Peyer's patch (tissue), 4 donors: ENCODE results near the gene SH3RF3. TPM values are rescaled to one million over a fixed set of nuclear protein-coding genes. Genes with fewer than 3 reads are reported as not detected.
A peak's percentile ranks its signal among the peaks of the same experiment; 100 is the strongest.

Source experiments
- DNase-seq, 3 donors: peaks; one replicate each; pipeline ENCODE4 v3.0.0-alpha.2; 2017 to 2019
- H3K27ac ChIP-seq, 4 donors: fragments of 200-600 bp; sonication (generic); one replicate each; pipeline ENCODE4 v1.5.1; 2016 to 2019
- H3K27me3 ChIP-seq, 2 donors: fragments of 200-600 bp; sonication (generic); one replicate each; pipeline ENCODE4 v1.5.1; 2019
- H3K36me3 ChIP-seq, 3 donors: fragments of 200-600 bp; sonication (generic); one replicate each; pipeline ENCODE4 v1.5.1; 2016 to 2019
- H3K4me1 ChIP-seq, 4 donors: fragments of 200-600 bp; sonication (generic); one replicate each; pipeline ENCODE4 v1.5.1; 2016 to 2019
- H3K4me3 ChIP-seq, 4 donors: fragments of 200-600 bp; sonication (generic); 1 replicate in 3 of 4; 2 replicates in 1 of 4; pipeline ENCODE4 v1.5.1; 2016 to 2019; ENCODE audit warnings: mild to moderate bottlenecking in 1 of 4
- H3K9me3 ChIP-seq, 4 donors: fragments of 200-600 bp; sonication (generic); one replicate each; pipeline ENCODE4 v1.5.1; 2016 to 2019; ENCODE audit warnings: mild to moderate bottlenecking in 1 of 4
- POLR2A ChIP-seq, 2 donors: fragments of 450-650 bp; IDR thresholded peaks; one replicate each; pipeline ENCODE4 v1.5.1; 2017; ENCODE audit warnings: antibody characterized with exemption in 2 of 2, mild to moderate bottlenecking in 2 of 2, moderate library complexity in 2 of 2
- total RNA-seq, 4 donors: library from RNA; depleted of rRNA; stranded (reverse); fragments of >200 nt; gene quantifications; one replicate each; pipeline ENCODE4 v1.1.0, GENCODE V29; 2016
- TF ChIP-seq, protein P1 (sequence below), 6 experiments: fragments of 450-650 bp in 4 of 6; fragments of 200-600 bp in 2 of 6; sonication (generic) in 1 of 6; IDR thresholded peaks; one replicate each; pipeline ENCODE4 v1.5.1; 2017 to 2019; ENCODE audit warnings: antibody characterized with exemption in 6 of 6, mild to moderate bottlenecking in 3 of 6, moderate library complexity in 1 of 6

SH3RF3 gene
- total RNA-seq, 4 donors from 2014 or later: 1.1 to 5.0 (median 3.3) TPM

DNA sequence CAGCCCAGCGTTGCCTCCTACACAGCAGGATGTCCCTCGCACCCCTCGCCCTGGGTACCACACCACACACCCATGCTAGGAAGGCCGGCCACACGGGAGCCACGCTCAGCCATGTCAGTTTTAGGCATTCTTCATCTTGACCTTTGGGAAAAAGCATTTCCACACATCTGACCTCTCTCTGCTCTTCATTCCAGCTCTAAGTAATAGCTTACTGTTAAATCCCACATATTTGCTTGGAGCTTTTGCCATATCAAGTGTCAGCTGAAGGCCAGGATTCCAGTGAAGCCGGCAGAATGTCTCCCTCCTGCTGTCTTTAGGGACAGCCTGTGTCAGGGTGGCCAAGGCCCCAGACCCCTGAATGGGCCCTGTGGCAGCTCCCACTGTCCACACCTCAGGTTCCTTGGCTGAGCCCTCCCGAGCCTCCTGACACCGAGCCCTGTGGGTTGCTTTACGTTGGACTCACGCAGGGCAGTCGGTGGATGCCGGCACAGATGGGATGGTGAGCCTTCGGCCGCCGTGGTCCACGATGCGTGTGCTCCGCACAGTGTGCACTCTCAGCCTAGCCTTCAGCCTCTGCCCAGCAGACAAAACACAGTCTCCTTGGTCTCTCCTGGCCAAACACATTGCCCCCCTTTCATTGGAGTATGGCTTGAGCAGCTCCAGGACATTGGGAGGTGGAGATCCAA, 282.8 kb downstream of the SH3RF3 start:
- no peaks in the 10 kb centered on the region for H3K9me3 ChIP-seq
- no peak for TF ChIP-seq POLR2A (IDR thresholded peaks at IDR 0.05)
- TF ChIP-seq, protein P1, sequence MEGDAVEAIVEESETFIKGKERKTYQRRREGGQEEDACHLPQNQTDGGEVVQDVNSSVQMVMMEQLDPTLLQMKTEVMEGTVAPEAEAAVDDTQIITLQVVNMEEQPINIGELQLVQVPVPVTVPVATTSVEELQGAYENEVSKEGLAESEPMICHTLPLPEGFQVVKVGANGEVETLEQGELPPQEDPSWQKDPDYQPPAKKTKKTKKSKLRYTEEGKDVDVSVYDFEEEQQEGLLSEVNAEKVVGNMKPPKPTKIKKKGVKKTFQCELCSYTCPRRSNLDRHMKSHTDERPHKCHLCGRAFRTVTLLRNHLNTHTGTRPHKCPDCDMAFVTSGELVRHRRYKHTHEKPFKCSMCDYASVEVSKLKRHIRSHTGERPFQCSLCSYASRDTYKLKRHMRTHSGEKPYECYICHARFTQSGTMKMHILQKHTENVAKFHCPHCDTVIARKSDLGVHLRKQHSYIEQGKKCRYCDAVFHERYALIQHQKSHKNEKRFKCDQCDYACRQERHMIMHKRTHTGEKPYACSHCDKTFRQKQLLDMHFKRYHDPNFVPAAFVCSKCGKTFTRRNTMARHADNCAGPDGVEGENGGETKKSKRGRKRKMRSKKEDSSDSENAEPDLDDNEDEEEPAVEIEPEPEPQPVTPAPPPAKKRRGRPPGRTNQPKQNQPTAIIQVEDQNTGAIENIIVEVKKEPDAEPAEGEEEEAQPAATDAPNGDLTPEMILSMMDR (IDR thresholded peaks at IDR 0.05): no peak

DNA sequence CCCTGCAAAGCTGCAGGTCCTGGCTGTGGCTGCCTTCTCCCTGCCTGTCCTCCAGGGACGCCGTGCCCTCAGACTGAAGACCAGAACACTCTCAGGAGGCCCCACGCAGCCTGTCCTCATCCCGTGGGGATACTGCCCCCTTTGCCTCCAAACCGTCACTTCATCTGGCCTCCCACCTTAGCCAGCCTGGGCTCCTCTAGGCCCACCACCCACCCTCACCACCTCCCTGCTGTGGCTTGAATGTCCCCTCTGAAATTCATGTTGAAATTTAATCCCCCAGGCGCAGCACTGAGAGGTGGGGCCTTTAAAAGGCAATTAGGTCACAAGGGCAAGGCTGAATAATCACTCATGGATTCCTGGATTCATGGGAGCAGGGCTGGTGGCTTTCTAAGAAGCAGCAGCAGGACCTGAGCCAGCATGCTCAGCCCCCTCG, 286.6 kb downstream of the SH3RF3 start:
- DNase-seq: no peak
- Histone ChIP-seq H3K4me3 (no peak overlapping the region), H3K4me1 (no peaks in the 10 kb centered on the region), H3K27me3 (no peaks in the 10 kb centered on the region), H3K36me3 (no peaks in the 10 kb centered on the region), H3K27ac (no peak overlapping the region), H3K9me3 (no peaks in the 10 kb centered on the region)
- TF ChIP-seq, protein P1 (IDR thresholded peaks at IDR 0.05): no peak
- no peak for TF ChIP-seq POLR2A (IDR thresholded peaks at IDR 0.05)

More for the DNA sequence above, 282.8 kb downstream of the SH3RF3 start:
- Histone ChIP-seq H3K36me3 (no peaks in the 10 kb centered on the region), H3K4me1 (no peaks in the 10 kb centered on the region), H3K4me3 (no peak overlapping the region), H3K27ac (no peak overlapping the region), H3K27me3 (no peaks in the 10 kb centered on the region)
- DNase-seq: no peak

DNA sequence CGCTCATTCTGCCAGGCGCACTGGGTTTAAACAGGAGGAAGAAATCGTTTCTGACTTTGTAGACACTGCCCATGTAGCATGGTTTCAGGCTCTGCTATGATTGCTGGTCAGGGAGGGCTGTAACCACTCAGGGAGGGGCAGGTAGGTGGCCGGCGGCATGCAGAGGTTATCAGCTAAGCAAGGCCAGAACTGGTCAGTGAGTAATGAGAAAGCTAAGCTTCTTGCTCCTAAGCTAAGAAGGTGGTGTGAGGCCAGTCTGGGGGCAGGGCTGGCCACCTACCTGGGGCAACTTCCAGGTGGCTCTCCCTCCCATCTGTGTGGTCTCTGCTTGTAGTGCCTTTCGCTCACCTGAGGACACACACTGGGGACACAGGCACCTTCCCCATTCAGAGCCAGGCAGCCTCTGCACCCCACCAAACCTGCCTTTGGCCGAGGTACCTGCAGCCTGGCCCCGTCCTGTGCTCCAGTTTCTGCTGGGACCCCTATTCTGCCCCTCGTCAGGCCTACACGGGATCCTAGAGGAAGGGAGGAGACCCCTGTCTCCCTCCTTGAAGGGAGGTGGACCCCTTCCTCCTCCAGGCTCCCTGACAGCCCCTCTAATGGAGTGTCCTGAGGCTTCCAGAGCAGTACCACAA, 288.8 kb downstream of the SH3RF3 start:
- Histone ChIP-seq H3K4me1 (no peaks in the 10 kb centered on the region), H3K9me3 (no peaks in the 10 kb centered on the region), H3K36me3 (no peaks in the 10 kb centered on the region), H3K27ac (no peak overlapping the region), H3K4me3 (no peak overlapping the region), H3K27me3 (no peaks in the 10 kb centered on the region)
- no peak for DNase-seq
- no peak for TF ChIP-seq POLR2A (IDR thresholded peaks at IDR 0.05)
- TF ChIP-seq, protein P1 (IDR thresholded peaks at IDR 0.05): no peak

DNA sequence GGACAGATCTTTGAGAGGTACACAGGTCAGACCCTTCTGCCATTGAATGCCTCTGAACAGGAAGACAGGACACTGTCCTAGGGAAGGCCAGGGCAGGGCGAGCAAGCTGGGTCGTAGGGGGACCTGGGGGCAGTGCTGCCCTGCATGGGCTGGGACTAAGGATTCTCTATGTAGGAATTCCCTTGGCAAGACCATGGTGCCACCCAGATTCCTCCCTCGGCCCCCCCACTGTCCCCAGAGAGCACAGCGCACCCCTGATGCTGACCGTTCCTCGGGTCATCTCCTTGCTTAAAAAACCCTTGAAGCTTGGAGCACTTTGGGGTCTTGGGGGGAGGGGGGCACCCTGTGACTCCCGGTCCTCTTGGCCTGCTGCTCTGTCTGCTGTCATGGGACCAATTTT, 289.7 kb downstream of the SH3RF3 start:
- TF ChIP-seq POLR2A (IDR thresholded peaks at IDR 0.05): no peak
- TF ChIP-seq, protein P1 (IDR thresholded peaks at IDR 0.05): no peak
- no peaks in the 10 kb centered on the region for H3K9me3 ChIP-seq
- no peak for DNase-seq
- H3K27ac ChIP-seq: no peak overlapping the region
- no peaks in the 10 kb centered on the region for H3K27me3 ChIP-seq
- H3K4me3 ChIP-seq: no peak overlapping the region
- no peaks in the 10 kb centered on the region for H3K36me3 ChIP-seq
- H3K4me1 ChIP-seq: no peaks in the 10 kb centered on the region

DNA sequence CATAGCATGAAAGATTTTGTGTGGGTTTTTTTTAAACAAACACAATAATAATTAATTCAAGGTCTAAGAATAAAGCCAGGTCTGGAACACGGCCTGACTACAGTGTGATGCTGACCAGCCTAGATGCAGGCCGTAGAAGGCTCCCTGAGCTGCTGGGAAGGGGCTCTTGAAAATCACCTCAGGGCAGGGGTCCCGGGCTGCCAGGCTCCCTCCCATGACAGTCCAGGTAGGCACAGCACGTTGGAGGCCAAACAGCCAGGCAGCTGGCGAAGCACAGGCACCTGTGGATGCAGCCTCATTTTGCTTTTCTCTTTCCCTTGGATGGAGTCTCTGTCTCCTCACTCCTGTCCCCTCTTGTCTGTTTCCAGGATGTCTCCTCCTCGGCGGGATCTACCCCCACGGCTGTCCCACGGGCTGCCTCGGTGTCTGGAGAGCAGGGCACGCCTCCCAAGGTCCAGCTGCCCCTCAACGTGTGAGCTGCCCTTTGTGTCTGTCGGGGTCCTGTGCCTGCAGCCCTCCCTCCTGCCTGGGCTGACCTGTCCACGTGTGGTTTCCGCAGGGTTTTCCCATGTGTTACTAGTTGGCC, 290.3 kb downstream of the SH3RF3 start:
- DNase-seq: peak in 1 of 3 donors; percentile 21

More for the DNA sequence above, 290.3 kb downstream of the SH3RF3 start:
- no peak for TF ChIP-seq POLR2A (IDR thresholded peaks at IDR 0.05)
- TF ChIP-seq, protein P1 (IDR thresholded peaks at IDR 0.05): no peak
- Histone ChIP-seq H3K4me1 (no peaks in the 10 kb centered on the region), H3K27me3 (no peaks in the 10 kb centered on the region), H3K36me3 (no peaks in the 10 kb centered on the region), H3K27ac (no peak overlapping the region), H3K4me3 (no peak overlapping the region), H3K9me3 (no peaks in the 10 kb centered on the region)
